ENCODE results near the gene MUC5B. TPM values are rescaled to one million over a fixed set of nuclear protein-coding genes. Genes with fewer than 3 reads are reported as not detected.
"Not testable (repeated sequence)": the region's sequence is repeated elsewhere in the genome, so short reads cannot be mapped to it uniquely, and the experiment has no call there.

The MUC5B gene
- total RNA-seq, 1 donor from 2014 or later, result not detected

GRCh38 chr11:1262172-1263006 is 39.5 kb downstream of the MUC5B start:
- peak overlapping the region; percentile 78 for H3K27ac ChIP-seq (replicated peaks)
- H3K9me3 ChIP-seq (replicated peaks), result no peaks in the 10 kb centered on the region
- peak; percentile 89 for DNase-seq
- peak overlapping the region; percentile 66 for H3K4me3 ChIP-seq
- H3K4me1 ChIP-seq, result peaks cover 19% of the 10 kb centered on the region
- intact Hi-C loops (cut with micrococcal nuclease), result no loop called here
- TF ChIP-seq, protein P1, sequence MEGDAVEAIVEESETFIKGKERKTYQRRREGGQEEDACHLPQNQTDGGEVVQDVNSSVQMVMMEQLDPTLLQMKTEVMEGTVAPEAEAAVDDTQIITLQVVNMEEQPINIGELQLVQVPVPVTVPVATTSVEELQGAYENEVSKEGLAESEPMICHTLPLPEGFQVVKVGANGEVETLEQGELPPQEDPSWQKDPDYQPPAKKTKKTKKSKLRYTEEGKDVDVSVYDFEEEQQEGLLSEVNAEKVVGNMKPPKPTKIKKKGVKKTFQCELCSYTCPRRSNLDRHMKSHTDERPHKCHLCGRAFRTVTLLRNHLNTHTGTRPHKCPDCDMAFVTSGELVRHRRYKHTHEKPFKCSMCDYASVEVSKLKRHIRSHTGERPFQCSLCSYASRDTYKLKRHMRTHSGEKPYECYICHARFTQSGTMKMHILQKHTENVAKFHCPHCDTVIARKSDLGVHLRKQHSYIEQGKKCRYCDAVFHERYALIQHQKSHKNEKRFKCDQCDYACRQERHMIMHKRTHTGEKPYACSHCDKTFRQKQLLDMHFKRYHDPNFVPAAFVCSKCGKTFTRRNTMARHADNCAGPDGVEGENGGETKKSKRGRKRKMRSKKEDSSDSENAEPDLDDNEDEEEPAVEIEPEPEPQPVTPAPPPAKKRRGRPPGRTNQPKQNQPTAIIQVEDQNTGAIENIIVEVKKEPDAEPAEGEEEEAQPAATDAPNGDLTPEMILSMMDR (IDR thresholded peaks at IDR 0.05; ENCODE audit: borderline replicate concordance), result no peak
- no peaks in the 10 kb centered on the region for H3K36me3 ChIP-seq
- peaks cover 1% of the 10 kb centered on the region for H3K27me3 ChIP-seq (ENCODE audit: low read depth)

GRCh38 chr11:1263010-1263409 is 40.1 kb downstream of the MUC5B start:
- H3K4me1 ChIP-seq, result peaks cover 25% of the 10 kb centered on the region
- H3K27ac ChIP-seq (replicated peaks), result peak overlapping the region; percentile 78
- intact Hi-C loops (cut with micrococcal nuclease), result no loop called here
- H3K36me3 ChIP-seq, result no peaks in the 10 kb centered on the region
- H3K4me3 ChIP-seq, result peak overlapping the region; percentile 66
- TF ChIP-seq, protein P1 (IDR thresholded peaks at IDR 0.05; ENCODE audit: borderline replicate concordance), result no peak
- no peak for DNase-seq
- H3K27me3 ChIP-seq (ENCODE audit: low read depth), result no peaks in the 10 kb centered on the region
- no peaks in the 10 kb centered on the region for H3K9me3 ChIP-seq (replicated peaks)

DNA sequence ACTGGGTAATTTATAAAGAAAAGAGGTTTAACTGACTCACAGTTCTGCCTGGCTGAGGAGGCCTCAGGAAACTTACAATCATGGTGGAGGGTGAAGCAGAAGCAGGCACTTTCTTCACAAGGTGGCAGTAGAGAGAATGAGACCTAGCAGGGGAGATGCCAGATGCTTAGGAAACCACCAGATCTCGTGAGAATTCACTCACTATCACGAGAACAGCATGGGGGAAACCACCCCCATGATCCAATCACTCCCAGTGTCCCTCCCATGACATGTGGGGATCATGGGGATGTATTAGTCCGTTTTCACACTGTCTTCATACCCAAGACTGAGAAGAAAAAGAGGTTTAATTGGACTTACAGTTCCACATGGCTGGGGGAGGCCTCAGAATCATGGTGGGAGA is 41.6 kb downstream of the MUC5B start:
- H3K9me3 ChIP-seq (replicated peaks); H3K27me3 ChIP-seq (ENCODE audit: low read depth); H3K36me3 ChIP-seq; intact Hi-C loops (cut with micrococcal nuclease); H3K4me3 ChIP-seq; DNase-seq: not testable (repeated sequence)
- TF ChIP-seq, protein P1 (IDR thresholded peaks at IDR 0.05; ENCODE audit: borderline replicate concordance), result peak; percentile 62
- peak overlapping the region; percentile 6 for H3K27ac ChIP-seq (replicated peaks)
- H3K4me1 ChIP-seq, result peaks cover 26% of the 10 kb centered on the region

DNA sequence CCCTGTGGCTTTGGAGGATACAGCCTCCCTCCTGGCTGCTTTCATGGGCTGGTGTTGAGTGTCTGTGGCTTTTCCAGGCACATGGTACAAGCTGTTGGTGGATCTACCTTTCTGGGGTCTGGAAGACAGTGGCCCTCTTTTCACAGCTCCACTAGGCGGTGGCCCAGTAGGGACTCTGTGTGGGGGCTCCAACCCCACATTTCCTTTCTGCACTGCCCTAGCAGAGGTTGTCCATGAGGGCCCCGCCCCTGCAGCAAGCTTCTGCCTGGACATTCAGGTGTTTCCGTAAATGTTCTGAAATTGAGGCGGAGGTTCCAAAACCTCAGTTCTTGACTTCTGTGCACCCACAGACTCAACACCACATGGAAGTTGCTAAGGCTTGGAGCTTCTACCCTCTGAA is 42.6 kb downstream of the MUC5B start:
- H3K4me3 ChIP-seq; H3K36me3 ChIP-seq; H3K9me3 ChIP-seq (replicated peaks); H3K27me3 ChIP-seq (ENCODE audit: low read depth); H3K27ac ChIP-seq (replicated peaks); DNase-seq; intact Hi-C loops (cut with micrococcal nuclease): not testable (repeated sequence)
- H3K4me1 ChIP-seq, result peaks cover 26% of the 10 kb centered on the region

DNA sequence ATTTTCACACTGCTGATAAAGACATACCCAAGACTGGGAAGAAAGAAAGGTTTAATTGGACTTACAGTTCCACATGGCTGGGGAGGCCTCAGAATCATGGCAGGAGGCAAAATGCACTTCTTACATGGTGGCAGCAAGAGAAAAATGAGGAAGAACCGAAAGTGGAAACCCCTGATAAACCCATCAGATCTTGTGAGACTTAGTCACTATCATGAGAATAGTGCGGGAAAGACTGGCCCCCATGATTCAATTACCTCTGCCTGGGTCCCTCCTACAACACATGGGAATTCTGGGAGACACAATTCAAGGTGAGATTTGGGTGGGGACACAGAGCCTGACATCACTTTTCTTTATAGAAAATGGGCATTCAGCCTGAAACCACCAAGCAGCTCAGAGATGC is 44.1 kb downstream of the MUC5B start:
- H3K36me3 ChIP-seq; H3K4me3 ChIP-seq; intact Hi-C loops (cut with micrococcal nuclease); H3K9me3 ChIP-seq (replicated peaks); DNase-seq; H3K27ac ChIP-seq (replicated peaks); H3K27me3 ChIP-seq (ENCODE audit: low read depth): not testable (repeated sequence)
- H3K4me1 ChIP-seq, result peaks cover 22% of the 10 kb centered on the region

DNA sequence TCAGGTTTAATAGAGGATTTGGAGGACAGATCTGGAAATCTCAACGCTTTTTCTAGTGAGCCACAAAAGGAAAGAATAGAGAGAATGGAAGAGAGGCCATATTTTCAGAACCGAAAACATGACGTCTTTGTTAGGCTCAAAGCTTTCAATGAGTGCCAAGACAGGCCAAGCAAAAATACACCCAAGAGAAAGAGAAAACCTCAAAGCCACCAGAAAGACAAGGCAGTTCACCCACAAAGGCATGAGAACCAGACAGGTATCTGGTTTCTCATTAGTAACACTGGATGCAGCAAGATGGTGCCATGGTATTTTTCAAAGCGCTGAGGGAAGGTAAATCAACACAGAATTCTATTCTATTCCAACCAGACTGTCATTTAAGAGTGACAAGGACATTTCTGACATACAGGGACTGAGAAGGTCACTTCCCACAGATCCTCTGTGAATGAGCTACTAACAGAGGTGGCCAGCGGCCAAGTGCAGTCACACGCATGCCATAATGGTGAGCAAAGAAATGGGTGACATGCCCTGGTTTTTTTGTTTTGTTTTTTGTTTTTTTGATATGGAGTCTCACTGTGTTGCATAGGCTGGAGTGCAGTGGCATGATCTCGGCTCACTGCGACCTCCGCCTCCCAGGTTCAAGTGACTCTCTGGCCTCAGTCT is 44.7 kb downstream of the MUC5B start:
- H3K4me3 ChIP-seq, result no peak overlapping the region
- H3K27me3 ChIP-seq (ENCODE audit: low read depth), result no peaks in the 10 kb centered on the region
- no peaks in the 10 kb centered on the region for H3K36me3 ChIP-seq
- peaks cover 17% of the 10 kb centered on the region for H3K4me1 ChIP-seq
- intact Hi-C loops (cut with micrococcal nuclease), result no loop called here
- no peak for DNase-seq
- peaks cover 5% of the 10 kb centered on the region for H3K9me3 ChIP-seq (replicated peaks)
- TF ChIP-seq, protein P1 (IDR thresholded peaks at IDR 0.05; ENCODE audit: borderline replicate concordance), result no peak
- peak overlapping the region; percentile 35 for H3K27ac ChIP-seq (replicated peaks)
